K562 (cell line): Measurements from ENCODE around the gene CHD3. TPM values are rescaled to one million over a fixed set of nuclear protein-coding genes. Genes with fewer than 3 reads are reported as not detected.

Experiments
- ATF7 ChIP-seq: fragments of 450-650 bp; IDR thresholded peaks from 2 replicates; pipeline ENCODE4 v1.7.1; 2014; ENCODE audit warnings: mild to moderate bottlenecking, moderate library complexity
- DEAF1 ChIP-seq: fragments of 450-650 bp; formaldehyde crosslinking; IDR thresholded peaks from 2 replicates; pipeline ENCODE4 v1.4.0; 2020; ENCODE audit warnings: mild to moderate bottlenecking, moderate library complexity
- ELF2 ChIP-seq: fragments of 250-450 bp; sonication (Bioruptor Pico); IDR thresholded peaks from 2 replicates; pipeline ENCODE4 v1.5.0; 2021; ENCODE audit warnings: mild to moderate bottlenecking
- GTF2F1 ChIP-seq: IDR thresholded peaks from 2 replicates; pipeline ENCODE4 v1.6.1; 2011; ENCODE audit warnings: low read depth, low read length, improper control_type of control experiment
- HDAC6 ChIP-seq: IDR thresholded peaks from 2 replicates; pipeline ENCODE4 v1.6.1; 2012; ENCODE audit warnings: low read depth, mild to moderate bottlenecking, control low read depth, inconsistent platforms, low read length, moderate library complexity
- HES1 ChIP-seq: fragments of 450-650 bp; IDR thresholded peaks from 2 replicates; pipeline ENCODE4 v1.6.1; 2016; ENCODE audit warnings: low read depth, mild to moderate bottlenecking, moderate library complexity
- HNRNPL ChIP-seq: fragments of 200-400 bp; formaldehyde crosslinking; IDR thresholded peaks from 2 replicates; pipeline ENCODE4 v1.6.1; 2017; ENCODE audit warnings: low read depth, mild to moderate bottlenecking, low read length
- MAFG ChIP-seq: fragments of 450-650 bp; conservative IDR thresholded peaks from 2 replicates; pipeline ENCODE4 v1.6.1; 2016; ENCODE audit warnings: missing genetic modification characterization, missing compliant biosample characterization
- NKRF ChIP-seq: fragments of 450-650 bp; IDR thresholded peaks from 2 replicates; pipeline ENCODE4 v1.6.1; 2016; ENCODE audit warnings: borderline replicate concordance
- PCBP1 ChIP-seq: fragments of 200-400 bp; formaldehyde crosslinking; IDR thresholded peaks from 2 replicates; pipeline ENCODE4 v1.6.1; 2018; ENCODE audit warnings: mild to moderate bottlenecking, low read depth, low read length; ENCODE audit not compliant: poor library complexity, severe bottlenecking
- POU5F1 ChIP-seq: fragments of 150-350 bp; IDR thresholded peaks from 2 replicates; pipeline ENCODE4 v1.6.1; 2014; ENCODE audit warnings: borderline replicate concordance, low read length, low read depth, mild to moderate bottlenecking; ENCODE audit not compliant: partially characterized antibody
- RBM25 ChIP-seq: fragments of 200-400 bp; formaldehyde crosslinking; IDR thresholded peaks from 2 replicates; pipeline ENCODE4 v1.6.1; 2018; ENCODE audit warnings: low read length, low read depth, moderate library complexity; ENCODE audit not compliant: severe bottlenecking
- RFX5 ChIP-seq: IDR thresholded peaks from 2 replicates; pipeline ENCODE4 v1.6.1; 2011; ENCODE audit warnings: low read depth, mild to moderate bottlenecking, improper control_type of control experiment, low read length
- SMARCA4 ChIP-seq: fragments of 450-650 bp; IDR thresholded peaks from 2 replicates; pipeline ENCODE4 v1.6.1; 2016
- SP2 ChIP-seq: IDR thresholded peaks from 2 replicates; pipeline ENCODE4 v1.6.1; 2011; ENCODE audit warnings: mild to moderate bottlenecking, low read depth, low read length, moderate library complexity; ENCODE audit not compliant: poor library complexity, severe bottlenecking; ENCODE audit errors: extremely low read depth
- SRSF9 ChIP-seq: fragments of 200-400 bp; formaldehyde crosslinking; IDR thresholded peaks from 2 replicates; pipeline ENCODE4 v1.6.1; 2017; ENCODE audit warnings: low read depth, low read length, borderline replicate concordance
- SUPT5H ChIP-seq: fragments of 450-650 bp; IDR thresholded peaks from 2 replicates; pipeline ENCODE4 v1.6.1; 2016
- TAF15 ChIP-seq: fragments of 200-400 bp; formaldehyde crosslinking; IDR thresholded peaks from 2 replicates; pipeline ENCODE4 v1.6.1; 2017; ENCODE audit warnings: mild to moderate bottlenecking, low read depth, low read length, moderate library complexity
- TAL1 ChIP-seq: fragments of 450-650 bp; IDR thresholded peaks from 2 replicates; pipeline ENCODE4 v1.6.1; 2016; ENCODE audit warnings: mild to moderate bottlenecking
- TOE1 ChIP-seq, 2 experiments: fragments of 450-650 bp in 1 of 2; sonication (generic) in 1 of 2; formaldehyde crosslinking in 1 of 2; IDR thresholded peaks; 2 replicates each; pipeline versions ENCODE4 v1.7.1 to v1.8.0; 2016 to 2022; ENCODE audit warnings: borderline replicate concordance in 2 of 2, mild to moderate bottlenecking in 2 of 2, antibody characterized with exemption in 1 of 2, inconsistent platforms in 1 of 2, low read depth in 1 of 2, missing genetic modification reagents in 1 of 2, moderate library complexity in 1 of 2
- ZNF57 ChIP-seq: fragments of 450-650 bp; formaldehyde crosslinking; IDR thresholded peaks from 2 replicates; pipeline ENCODE4 v1.4.0; 2020; ENCODE audit warnings: mild to moderate bottlenecking, moderate library complexity
- polyA plus RNA-seq, 8 experiments: library from polyadenylated mRNA; depleted of rRNA in 4 of 8; stranded (reverse) in 5 of 8; unstranded in 3 of 8; fragments of >200 nt; fragmentation: Nextera tagmentation in 2 of 8; fragmentation: Illumina TruSeq in 1 of 8; extraction: Ambion mirVana in 2 of 8; extraction: Trizol in 1 of 8; gene quantifications; 2 replicates each; pipeline versions ENCODE4 v1.2.1 to v1.2.3, GENCODE V29; 2011 to 2014; ENCODE audit warnings: inconsistent platforms in 1 of 8, missing spikeins in 1 of 8
- total RNA-seq, 7 experiments: library from RNA; depleted of rRNA in 6 of 7; stranded (reverse); fragments of >200 nt in 6 of 7; fragmentation: Illumina TruSeq in 2 of 7; extraction: Trizol in 2 of 7; gene quantifications; 2 replicates each; pipeline versions ENCODE4 v1.2.1 to v1.2.3, GENCODE V29; 2011 to 2021; ENCODE audit warnings: low replicate concordance in 1 of 7

The CHD3 gene
- total and polyA plus RNA-seq, 9 of the 15 experiments (the other 6 are each of a cell fraction or from before 2014, with no cell fraction given): 0.39 to 38.2 (median 21.2) TPM

- TF ChIP-seq TOE1 (IDR thresholded peaks at IDR 0.05; ENCODE audit: borderline replicate concordance) (0 out of 2 replicates have a peak, but pooled peaks have one; percentile 38), TOE1 (CRISPR knock-in tag; IDR thresholded peaks at IDR 0.05; ENCODE audit: borderline replicate concordance, low read depth) (no peak), TAL1 (no peak), SUPT5H (peak; percentile 91), HES1 (no peak), SRSF9 (no peak), RBM25 (no peak), SMARCA4 (peak; percentile 51), ZNF57 (CRISPR knock-in tag) (no peak), HDAC6 (no peak), PCBP1 (no peak), TAF15 (no peak), GTF2F1 (no peak), HNRNPL (no peak), POU5F1 (no peak), ATF7 (peak; percentile 100), ELF2 (CRISPR knock-in tag) (no peak), DEAF1 (no peak), MAFG (no peak), RFX5 (no peak), NKRF (peak; percentile 68; the same call in 1 of the 2 replicates), SP2 (no peak)
Observed at GRCh38 chr17:7931709-7932482, 43.3 kb downstream of the CHD3 start, which contains the start of the genes CNTROB and TRAPPC1 (continued).
